A204.1 (cell line): ENCODE measurements around the gene ITPR1.

Source experiments
- FAIRE-seq: peaks from 2 replicates; lab custom pipeline; 2012; peaks lifted over from hg19 to GRCh38; lab: Jason Lieb, UNC

ITPR1 gene

DNA sequence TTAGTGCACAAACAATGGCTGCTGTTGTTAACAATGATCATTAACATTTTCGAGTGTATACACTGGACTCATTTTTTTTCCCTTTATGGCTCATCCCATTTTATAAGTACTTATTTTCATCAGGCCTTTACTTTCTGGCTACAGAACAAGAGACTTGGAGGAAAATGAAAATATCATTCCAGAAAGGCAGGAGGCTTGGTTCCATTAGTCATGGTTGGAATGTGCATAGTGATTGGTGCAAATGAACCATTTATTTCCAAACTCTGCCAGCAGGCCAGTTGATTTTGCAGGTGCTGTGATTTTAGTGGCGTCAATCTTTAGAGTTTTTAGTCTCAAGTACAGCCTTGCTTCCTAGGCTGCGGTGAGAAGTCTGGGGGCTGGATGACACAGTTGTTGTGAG is 151.8 kb downstream of the ITPR1 start:
- FAIRE-seq, result no peak

DNA sequence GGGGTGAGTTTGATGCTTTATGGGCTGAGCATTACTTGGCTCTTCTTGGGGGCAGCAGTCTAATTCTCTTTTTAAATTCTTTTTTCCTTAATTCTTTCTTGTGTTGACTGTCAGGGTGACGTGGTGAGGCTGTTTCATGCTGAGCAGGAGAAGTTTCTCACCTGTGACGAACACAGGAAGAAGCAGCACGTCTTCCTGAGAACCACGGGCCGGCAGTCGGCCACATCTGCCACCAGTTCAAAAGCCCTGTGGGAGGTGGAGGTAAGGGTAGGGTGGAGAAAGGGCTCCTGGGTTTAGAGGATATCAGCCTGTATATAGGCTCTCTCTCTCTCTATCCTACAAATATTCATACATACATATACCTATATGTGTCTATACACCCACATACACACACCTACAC is 152.3 kb downstream of the ITPR1 start:
- FAIRE-seq, result no peak

DNA sequence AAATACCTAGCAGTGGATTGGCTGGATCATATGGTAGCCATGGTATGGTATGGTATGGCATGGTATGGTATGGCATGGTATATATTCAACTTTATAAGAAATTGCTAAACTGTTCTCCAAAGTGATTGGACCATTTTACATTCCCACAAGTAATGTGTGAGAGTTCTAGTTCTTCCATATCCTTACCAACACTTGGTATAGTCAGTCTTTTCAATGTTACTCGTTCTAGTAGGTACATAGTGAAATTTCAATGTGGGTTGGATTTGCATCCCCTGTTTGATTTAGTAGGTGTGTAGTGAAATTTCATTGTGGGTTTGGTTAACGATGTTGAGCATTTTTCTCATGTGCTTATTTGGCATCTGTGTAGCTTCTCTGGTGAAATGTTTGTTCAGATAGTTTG is 154.3 kb downstream of the ITPR1 start:
- no peak for FAIRE-seq

DNA sequence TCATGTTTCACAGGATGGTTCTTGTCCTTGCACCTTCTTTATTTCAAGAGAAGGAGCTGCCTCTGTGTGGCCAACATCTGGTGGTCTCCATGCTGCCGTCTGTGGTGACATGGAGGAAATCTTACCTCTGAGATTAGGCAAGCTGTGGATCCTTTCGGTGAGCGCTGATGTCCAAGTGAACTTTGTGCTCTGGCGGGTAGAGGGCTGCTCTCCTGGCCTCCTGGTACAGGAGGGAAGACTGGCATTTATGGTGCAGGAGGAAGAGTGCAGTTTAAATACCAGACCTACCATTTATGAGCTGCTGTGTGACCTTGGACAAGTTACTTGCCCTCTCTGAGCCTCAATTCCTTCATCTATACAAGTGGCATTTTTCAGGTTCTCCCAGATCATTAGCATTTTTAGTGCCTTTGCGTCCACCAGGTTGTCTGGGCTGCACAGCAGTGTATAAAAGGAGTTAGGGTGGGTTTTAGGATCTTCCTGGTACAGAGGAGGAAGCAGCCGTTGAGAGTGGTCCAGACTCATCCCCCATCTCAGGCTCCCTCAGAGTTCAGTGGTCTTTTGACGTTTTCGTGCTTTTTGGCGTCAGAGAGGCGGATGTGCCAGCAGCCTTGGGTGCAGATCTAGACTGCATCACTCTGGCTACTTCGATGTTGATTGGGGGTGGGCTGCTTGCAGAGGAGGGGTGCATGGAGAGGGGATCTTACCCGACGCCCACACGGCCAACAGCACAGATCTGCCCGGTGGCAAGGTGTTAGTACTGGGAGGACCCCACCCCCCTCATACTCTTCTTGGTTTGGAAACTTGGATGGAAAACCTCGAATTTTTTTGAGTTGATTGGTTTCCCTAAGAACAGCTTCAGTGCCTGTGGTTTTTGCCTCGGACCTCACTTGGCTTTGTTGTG is 162.2 kb downstream of the ITPR1 start:
- FAIRE-seq, result no peak

DNA sequence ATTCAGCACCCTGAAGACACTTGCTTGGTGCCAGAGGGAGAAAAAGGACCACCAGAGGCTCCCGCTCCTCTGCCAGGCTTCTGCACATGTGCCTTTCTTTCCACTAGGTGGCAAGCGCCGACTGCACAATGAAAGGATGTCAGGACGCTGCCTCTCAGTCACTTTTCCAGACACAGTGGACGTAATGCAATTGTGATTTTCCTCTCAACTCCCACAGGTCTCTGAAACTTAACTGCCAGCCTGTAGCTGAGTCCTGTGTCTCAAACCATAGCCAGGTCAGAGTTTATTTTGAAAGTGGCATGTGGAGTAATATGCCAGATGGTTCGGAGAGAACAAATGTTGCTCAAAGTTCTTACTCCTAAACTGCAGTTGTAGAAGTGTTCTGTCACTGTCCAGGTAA is 162.9 kb downstream of the ITPR1 start:
- peak; percentile 51 for FAIRE-seq

DNA sequence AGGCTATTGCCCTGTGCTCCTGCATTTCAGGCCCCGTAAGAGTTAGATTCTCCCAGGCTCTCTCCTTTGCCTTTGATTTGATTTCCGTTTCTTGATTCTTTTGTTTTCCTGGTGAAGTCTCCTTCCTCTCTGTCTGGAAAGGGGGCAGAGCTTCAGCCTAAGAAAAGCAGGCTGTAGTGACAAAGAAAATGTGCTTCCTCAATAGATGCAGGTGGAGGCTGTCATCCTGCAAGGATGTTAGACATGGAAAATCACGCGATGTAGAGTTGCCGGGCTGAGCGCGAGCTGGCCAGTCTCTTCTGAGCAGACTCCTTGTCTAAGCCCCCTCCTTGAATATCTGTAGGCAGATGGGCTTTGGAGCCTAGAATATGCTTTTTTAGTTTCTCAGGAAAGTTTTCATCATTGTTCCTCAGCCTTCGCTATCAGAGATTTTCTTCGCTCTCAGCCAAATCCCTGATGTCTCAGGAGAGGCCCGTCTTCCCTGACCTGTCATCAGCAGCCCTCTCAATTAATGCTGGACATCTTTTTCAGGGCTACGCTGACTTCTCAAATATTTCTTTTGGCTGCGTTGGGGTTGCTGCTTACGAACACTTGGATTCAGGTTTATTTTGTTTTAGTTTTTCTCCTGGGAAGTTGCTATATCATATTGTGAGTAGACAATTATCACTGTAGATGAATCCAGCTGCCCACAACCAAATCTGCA is 163.6 kb downstream of the ITPR1 start:
- no peak for FAIRE-seq

DNA sequence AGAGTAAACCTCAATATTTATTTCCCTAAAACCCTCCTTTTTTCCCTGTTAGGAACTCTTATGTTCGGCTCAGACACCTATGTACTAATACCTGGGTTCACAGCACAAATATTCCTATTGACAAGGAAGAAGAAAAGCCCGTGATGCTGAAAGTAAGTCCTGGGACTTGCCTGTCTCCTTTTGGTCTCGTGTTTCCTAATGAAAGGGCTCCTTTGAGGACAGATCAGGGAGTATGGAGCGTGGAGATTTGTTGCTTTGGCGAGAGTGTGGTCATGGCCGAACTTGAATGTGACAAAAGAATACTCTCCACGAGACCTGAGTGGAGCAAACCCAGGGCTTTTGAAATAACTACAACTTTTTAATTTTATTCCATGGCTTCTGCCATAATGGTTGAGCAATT is 167.8 kb downstream of the ITPR1 start:
- FAIRE-seq, result no peak

DNA sequence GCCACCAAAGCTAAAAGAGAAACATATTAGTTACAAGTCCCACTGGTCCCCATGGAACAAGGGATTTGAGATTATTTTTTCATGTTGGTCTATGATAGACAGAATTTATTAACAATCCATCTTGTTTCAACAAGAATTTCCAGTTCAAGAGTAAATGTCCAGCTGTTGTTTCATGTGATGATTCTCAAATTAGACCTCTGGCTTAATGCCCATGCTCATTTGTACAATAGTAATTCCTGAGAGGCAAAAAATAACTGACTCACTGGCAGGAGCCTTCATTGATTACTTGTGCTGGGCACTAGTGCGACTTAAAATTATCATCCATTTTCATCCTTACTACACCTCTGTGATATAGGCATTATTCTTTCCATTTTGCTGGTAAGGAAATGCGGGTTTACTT is 171.3 kb downstream of the ITPR1 start:
- no peak for FAIRE-seq

DNA sequence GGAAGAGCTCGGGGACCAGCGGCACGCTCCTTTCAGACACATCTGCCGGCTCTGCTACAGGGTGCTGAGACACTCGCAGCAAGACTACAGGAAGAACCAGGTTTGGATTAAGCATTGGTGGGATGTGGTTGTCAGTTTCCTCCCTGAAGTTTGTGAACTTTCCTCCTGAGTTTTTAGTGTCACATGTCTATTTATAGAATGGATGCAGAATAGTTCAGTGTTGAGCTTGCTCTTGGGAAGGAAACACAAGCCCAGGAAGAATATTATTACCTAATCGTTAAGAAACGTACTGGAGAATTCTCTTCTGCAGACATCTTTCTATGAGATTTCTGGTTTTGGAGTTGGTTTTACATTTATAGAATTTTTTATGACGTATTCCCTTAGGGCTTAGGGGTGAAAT is 172.0 kb downstream of the ITPR1 start:
- FAIRE-seq, result no peak

DNA sequence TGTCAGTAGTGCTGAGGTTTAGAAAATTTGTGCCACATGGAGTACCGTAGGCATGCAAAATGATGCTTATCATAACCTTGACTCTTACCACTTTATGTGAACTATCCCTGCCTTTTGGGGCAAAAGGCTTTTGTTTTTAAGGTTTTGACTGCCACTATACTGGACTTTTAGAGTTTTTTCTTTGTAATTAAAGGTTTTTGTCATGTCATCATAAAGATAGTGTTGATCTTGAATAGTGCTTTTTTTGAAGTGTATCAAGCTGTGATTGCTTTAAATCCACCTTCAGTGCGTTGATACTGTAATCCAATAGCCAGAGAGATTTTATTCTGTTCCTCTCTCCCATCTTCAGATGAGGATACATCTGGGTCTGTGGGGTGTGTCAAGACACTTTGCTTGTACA is 172.9 kb downstream of the ITPR1 start:
- FAIRE-seq, result no peak

DNA sequence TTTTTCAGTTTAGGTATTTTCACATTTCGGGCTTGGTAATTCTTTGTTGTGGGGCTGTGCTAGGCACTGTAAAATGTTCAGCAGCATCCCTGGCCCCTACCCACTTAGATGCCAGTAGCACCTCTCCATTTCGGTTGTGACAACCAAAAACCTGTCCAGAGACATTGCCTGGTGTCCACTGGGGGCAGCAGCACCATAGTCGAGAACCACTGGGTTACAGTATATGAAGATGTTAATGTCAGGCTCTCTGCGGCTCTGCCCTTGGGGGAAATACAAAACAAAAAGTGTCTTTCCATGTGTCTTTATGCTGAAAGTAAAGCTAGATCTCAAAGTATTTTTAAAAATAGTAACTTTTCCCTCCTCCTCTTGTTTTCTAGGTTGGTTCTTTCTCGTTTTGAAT is 177.2 kb downstream of the ITPR1 start:
- no peak for FAIRE-seq

DNA sequence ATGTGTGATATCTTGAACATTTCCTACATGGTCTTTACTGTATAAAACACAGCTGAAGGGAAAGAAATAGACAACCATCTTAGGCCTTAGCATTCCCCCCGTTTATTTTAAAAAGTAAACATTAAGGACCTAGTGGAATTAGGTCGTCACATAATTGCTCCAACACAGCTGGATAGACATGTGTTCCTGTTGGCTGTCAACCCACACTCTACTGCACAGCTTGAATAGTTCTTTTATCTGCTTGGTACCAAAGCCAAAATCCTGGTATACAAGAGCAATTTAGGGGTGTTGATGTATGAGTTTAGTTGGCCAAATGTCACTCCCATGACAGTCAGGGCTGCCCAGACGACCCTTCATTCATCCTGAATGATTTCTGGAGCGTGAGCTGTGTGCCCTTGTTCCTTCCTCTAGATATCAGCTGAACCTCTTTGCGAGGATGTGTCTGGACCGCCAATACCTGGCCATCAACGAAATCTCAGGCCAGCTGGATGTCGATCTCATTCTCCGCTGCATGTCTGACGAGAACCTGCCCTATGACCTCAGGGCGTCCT is 179.7 kb downstream of the ITPR1 start:
- FAIRE-seq, result no peak

DNA sequence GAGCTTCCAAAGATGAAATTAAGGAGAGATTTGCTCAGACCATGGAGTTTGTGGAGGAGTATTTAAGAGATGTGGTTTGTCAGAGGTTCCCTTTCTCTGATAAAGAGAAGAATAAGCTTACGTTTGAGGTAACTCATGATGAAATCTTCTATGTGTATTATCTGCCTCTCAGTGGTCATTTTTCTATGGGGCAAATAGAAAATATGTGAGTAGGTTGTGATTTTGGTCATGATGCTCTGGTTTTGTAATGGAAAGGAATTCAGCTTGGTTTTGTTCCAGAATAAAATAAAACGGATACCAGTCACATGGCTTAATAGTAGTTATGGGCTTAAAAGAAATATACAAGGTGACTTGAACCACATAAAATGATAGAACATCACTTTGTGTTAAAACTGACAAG is 181.1 kb downstream of the ITPR1 start:
- no peak for FAIRE-seq

DNA sequence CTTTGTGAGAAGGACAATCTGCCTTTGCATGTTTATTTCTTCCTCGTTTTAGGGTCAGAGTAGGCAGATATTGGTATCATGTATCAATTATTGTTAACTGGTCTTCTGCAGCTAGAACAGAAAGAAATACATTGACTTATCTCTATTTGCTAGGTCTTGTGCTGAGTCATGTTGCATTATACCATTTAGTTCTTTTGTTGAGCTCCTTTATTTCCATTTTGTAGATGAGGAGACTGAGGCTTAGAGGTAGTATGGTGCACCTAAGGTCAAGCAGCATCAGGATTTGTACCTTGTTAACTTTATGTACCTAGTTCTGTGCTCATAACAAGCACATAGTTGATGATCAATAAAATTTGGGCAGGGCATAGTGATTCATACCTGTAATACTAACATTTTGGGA is 182.6 kb downstream of the ITPR1 start:
- no peak for FAIRE-seq

DNA sequence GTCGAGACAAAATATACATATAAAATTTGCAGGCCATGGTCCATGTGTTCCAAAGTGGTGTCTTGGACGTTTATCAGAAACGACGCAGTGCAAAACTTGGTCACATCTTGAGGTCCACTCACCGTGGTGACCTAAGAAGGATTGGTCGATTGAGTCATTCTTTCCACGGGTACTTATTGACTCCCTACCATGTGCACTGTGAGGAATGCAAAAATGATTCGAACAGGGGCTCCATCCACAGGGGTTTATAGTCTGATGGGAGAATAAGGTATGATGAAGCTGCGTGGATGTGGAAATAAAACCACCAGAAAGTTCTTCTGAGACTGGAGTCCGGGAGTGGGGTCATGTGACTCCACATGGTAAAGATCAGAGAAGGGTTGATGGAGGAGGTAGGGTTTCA is 185.2 kb downstream of the ITPR1 start:
- no peak for FAIRE-seq

DNA sequence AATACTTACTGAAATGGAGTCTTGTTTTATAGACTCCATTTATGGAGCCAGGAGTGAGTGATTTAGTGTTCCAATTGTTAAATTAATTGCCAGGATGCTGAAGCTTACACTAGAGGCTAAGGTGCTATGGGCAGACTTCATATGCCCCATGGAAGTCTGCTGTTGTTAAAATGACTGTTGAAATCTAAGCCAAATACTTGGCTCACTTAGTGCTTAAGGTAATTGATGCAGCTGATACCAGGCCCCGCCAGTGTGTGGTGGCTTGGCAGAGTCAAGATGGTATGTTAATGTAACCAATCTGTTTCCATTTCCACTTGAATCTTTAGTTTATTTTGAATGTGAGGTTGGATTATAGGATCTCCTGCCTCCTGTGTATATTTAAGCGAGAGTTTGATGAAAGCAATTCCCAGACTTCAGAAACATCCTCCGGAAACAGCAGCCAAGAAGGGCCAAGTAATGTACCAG is 187.1 kb downstream of the ITPR1 start:
- FAIRE-seq, result no peak

DNA sequence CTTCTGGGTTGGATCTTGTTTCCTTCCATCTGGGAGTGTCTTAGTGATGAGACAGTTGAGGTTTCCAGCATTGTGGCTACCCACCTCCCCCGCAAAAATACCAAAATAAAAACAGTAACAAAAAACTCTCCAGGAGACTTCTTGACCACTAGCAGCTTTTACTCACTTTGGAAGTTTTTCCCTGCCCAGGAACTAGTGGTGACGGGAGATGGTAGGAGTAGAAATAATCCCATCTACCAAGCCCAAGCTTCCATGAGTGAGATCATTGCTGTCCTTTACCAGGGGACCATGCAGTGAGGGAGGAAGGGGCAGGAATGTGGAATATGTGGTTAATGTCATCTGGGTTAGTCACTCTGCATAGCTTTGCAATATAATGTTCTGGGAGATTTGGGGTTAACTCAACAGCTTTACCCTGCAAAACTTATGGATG is 187.7 kb downstream of the ITPR1 start:
- FAIRE-seq, result no peak

DNA sequence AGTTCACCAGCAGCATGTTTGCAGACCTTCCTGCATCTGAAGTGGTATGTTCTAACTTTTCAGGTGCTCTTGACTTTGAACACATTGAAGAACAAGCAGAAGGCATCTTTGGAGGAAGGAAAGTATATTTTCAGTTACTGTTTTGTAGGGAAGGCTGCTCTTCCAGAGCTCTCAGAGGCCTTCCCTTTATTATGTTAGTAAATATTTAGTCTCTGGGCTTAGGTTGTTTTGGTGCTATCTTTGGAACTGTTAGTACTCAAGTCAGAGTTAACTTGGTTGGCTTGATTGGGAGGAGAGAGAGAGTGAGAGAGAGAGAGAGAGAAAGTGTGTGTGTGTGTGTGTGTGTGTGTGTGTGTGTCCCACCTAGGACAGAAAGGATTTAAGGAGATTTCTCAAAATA is 188.2 kb downstream of the ITPR1 start:
- no peak for FAIRE-seq

DNA sequence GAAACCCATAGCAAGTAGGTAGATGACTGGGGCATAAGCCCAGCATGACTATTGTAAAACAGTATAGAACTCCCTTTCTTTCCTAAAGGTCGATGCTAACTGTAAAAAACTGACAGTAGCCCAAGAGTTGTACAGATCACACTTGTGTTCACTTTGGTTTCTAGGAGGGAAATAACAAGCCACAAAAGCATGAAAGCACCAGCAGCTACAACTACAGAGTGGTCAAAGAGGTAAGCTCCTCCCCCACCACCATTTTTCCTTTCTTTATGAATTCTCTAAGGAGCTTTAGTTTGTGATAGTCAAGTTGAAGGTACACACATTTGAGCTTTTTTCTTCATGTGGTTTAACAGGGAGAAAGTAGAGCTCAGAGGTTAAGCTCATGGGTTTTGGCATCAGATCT is 191.0 kb downstream of the ITPR1 start:
- FAIRE-seq, result no peak

DNA sequence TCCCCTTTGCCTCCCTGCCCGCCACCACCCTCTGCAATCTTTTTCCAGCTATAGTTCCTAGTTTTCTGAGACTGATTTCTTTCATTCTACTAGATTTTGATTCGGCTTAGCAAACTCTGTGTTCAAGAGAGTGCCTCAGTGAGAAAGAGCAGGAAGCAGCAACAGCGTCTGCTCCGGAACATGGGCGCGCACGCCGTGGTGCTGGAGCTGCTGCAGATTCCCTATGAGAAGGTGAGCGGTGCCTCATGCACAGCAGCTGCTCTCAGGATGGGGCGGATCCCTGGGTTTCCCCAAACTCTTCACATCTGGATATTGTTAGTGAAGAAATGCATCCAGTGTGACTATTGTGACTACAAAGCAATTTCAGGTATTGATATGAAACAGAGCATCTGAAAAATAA is 191.8 kb downstream of the ITPR1 start:
- no peak for FAIRE-seq

DNA sequence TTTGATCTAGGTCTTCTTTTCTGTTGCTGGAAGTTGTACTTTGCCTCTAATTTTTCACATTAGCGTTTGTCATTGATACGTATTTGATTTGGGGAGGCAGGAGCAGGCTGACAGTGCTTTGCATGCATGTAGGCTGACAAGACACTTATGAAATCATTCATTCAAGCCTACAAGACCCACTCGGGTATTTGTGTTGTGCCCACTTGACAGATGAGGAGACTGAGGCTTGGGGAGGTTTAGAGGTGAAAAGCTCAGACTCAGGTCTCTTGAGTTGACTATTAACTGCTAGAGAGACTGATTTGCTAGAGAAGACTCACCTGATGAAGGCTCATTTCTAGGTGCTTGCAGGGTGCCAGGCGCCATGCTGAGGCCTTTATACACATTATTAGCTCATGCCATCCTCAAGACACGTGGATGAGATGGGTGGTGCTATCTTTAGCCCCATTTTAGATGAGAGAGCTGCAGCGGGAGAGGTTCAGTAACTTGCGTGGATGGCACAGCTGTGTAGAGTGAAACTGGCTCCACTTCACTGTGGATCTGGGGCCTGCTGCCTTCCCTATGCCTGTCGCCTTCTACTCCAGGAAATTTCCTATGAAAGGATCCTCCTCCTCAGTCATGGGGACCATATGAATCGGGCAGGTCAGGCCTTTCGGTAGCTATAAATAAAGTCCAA is 192.7 kb downstream of the ITPR1 start:
- no peak for FAIRE-seq

DNA sequence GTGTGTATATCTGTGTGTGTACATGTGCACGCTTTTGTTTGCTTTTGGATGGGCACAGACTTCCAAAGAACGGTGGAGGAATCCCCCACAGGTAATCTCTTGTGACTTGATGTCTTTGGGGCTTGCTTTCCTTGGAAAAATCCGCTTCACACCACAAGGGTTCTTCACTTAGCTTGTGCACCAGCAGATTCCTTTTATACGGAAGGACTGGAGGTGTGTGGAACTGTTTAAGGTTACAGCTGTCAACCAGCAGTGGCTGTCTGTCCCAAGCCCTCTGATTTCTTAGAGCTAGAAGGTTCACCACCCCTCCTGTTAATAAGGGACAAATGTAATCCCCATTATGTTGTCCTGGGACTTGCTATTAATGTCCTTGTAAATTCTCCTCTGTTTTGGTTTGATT is 193.5 kb downstream of the ITPR1 start:
- FAIRE-seq, result no peak

DNA sequence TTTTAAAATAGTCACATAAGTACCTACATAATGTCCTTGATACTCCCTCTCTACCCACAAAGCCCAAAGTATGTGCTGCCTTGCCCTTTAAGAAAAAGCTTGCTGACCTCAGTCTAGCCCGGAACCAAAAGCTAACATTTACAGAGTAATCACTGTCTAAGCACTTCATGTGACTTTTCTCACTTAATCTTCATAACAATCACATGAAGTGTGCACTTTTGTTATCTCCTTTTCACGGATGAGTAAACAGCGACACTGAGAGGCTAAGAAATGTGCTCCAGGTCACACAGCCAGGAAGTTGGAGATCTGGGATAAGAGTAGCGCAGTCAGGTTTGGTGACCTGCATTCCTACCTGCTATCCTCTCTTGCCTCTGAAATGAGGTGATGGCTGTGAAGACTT is 194.0 kb downstream of the ITPR1 start:
- FAIRE-seq, result no peak
